ENCODE measurements around the gene DNAJC22.
A peak's percentile ranks its signal among the peaks of the same experiment; 100 is the strongest.

- TF ChIP-seq POLR2A (IDR thresholded peaks at IDR 0.05; ENCODE audit: low read depth, low read length) (no peak), SPI1 (IDR thresholded peaks at IDR 0.05; ENCODE audit: low read depth, low read length) (no peak), POLR2AphosphoS5 (IDR thresholded peaks at IDR 0.05; ENCODE audit: low read depth, low read length) (peak; percentile 65), TAF1 (IDR thresholded peaks at IDR 0.05; ENCODE audit: low read depth, low read length) (no peak)
Observed at GRCh38 chr12:49367381-49368239, 20.9 kb downstream of the DNAJC22 start, which contains the start of gene SPATS2.
